HG02759 (cell line): ENCODE measurements around the gene LINGO1.
A peak's percentile ranks its signal among the peaks of the same experiment; 100 is the strongest.

Experiments used
- ATAC-seq: cut with Tn5 transposase; IDR thresholded peaks from one replicate; pipeline ENCODE4 v1.9.1; 2021; ENCODE audit warnings: mild to moderate bottlenecking, moderate library complexity; ENCODE audit not compliant: unreplicated experiment

LINGO1 gene

GRCh38 chr15:77633134-77633912, 611 bp upstream of the LINGO1 start:
- ATAC-seq = peak; percentile 85

- no peak for ATAC-seq
Measured at GRCh38 chr15:77631745-77632533, 773 bp downstream of the LINGO1 start.

GRCh38 chr15:77630956-77631744, 1.6 kb downstream of the LINGO1 start:
- no peak for ATAC-seq

GRCh38 chr15:77630056-77630455, 2.7 kb downstream of the LINGO1 start:
- ATAC-seq = no peak

GRCh38 chr15:77629070-77630030, 3.4 kb downstream of the LINGO1 start:
- ATAC-seq = no peak

- no peak for ATAC-seq
Measured at GRCh38 chr15:77628010-77628409, 4.7 kb downstream of the LINGO1 start.

- no peak for ATAC-seq
Measured at GRCh38 chr15:77627581-77627980, 5.1 kb downstream of the LINGO1 start.

- ATAC-seq = no peak
Measured at GRCh38 chr15:77627067-77627466, 5.6 kb downstream of the LINGO1 start.

- no peak for ATAC-seq
Measured at GRCh38 chr15:77626002-77626401, 6.7 kb downstream of the LINGO1 start.

GRCh38 chr15:77625376-77625775, 7.3 kb downstream of the LINGO1 start:
- ATAC-seq = no peak

GRCh38 chr15:77624868-77625267, 7.8 kb downstream of the LINGO1 start:
- ATAC-seq = no peak

- no peak for ATAC-seq
Measured at GRCh38 chr15:77623755-77624524, 8.8 kb downstream of the LINGO1 start.

- ATAC-seq = no peak
Measured at GRCh38 chr15:77622934-77623754, 9.6 kb downstream of the LINGO1 start.

GRCh38 chr15:77622209-77622933, 10.3 kb downstream of the LINGO1 start:
- ATAC-seq = no peak

- no peak for ATAC-seq
Measured at GRCh38 chr15:77621847-77622208, 10.9 kb downstream of the LINGO1 start.

- no peak for ATAC-seq
Measured at GRCh38 chr15:77620960-77621647, 11.6 kb downstream of the LINGO1 start.

GRCh38 chr15:77620297-77620696, 12.4 kb downstream of the LINGO1 start:
- no peak for ATAC-seq
